ENCODE results near the gene CDC14A. TPM values are rescaled to one million over a fixed set of nuclear protein-coding genes. Genes with fewer than 3 reads are reported as not detected.

The CDC14A gene
- total RNA-seq, 1 experiment from 2014 or later = 2.6 TPM

DNA sequence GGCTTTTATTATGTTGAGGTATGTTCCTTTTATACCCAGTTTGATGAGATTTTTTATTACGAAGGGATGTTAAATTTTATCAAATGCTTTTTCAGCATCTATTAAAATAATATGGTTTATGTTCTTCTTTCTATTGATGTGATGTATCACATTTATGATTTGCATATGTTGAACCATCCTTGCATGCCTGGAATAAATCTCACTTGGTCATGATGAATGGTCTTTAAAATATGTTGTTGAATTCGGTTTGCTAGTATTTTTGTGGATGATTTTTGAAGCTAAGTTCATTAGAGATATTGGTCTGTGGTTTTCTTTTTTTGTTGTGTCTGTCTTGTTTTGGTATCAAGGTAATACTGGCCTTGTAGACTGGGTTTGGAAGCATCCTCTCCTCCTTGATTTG lies 199.7 kb downstream of the CDC14A start:
- Mint-ChIP-seq H3K27ac (ENCODE audit: low read depth, unreplicated experiment) (no peak overlapping the region), H3K36me3 (ENCODE audit: insufficient read depth, unreplicated experiment) (no peaks in the 10 kb centered on the region), H3K27me3 (ENCODE audit: insufficient read depth, unreplicated experiment) (no peaks in the 10 kb centered on the region), H3K4me1 (ENCODE audit: insufficient read depth, unreplicated experiment) (no peaks in the 10 kb centered on the region), H3K4me3 (ENCODE audit: unreplicated experiment) (no peak overlapping the region), H3K9me3 (ENCODE audit: unreplicated experiment) (peaks cover 41% of the 10 kb centered on the region)
- intact Hi-C loops (cut with micrococcal nuclease) = no loop called here
- POLR2A ChIA-PET = no interaction called here
- DNase-seq (ENCODE audit: unreplicated experiment) = no peak
- TF ChIP-seq CTCF (IDR thresholded peaks at IDR 0.05; ENCODE audit: unreplicated experiment) = no peak
- CTCF ChIA-PET = no interaction called here
- BruUV-seq (replicated peaks) = no TSS peak

- Mint-ChIP-seq H3K4me1 (ENCODE audit: insufficient read depth, unreplicated experiment) (no peaks in the 10 kb centered on the region), H3K4me3 (ENCODE audit: unreplicated experiment) (no peak overlapping the region), H3K27ac (ENCODE audit: low read depth, unreplicated experiment) (no peak overlapping the region), H3K36me3 (ENCODE audit: insufficient read depth, unreplicated experiment) (no peaks in the 10 kb centered on the region), H3K9me3 (ENCODE audit: unreplicated experiment) (peaks cover 41% of the 10 kb centered on the region), H3K27me3 (ENCODE audit: insufficient read depth, unreplicated experiment) (no peaks in the 10 kb centered on the region)
- intact Hi-C loops (cut with micrococcal nuclease) = no loop called here
- DNase-seq (ENCODE audit: unreplicated experiment) = no peak
- ChIA-PET POLR2A (no interaction called here), CTCF (no interaction called here)
- no TSS peak for BruUV-seq (replicated peaks)
- no peak for TF ChIP-seq CTCF (IDR thresholded peaks at IDR 0.05; ENCODE audit: unreplicated experiment)
Observed at GRCh38 chr1:100552922-100553321, 200.6 kb downstream of the CDC14A start.

DNA sequence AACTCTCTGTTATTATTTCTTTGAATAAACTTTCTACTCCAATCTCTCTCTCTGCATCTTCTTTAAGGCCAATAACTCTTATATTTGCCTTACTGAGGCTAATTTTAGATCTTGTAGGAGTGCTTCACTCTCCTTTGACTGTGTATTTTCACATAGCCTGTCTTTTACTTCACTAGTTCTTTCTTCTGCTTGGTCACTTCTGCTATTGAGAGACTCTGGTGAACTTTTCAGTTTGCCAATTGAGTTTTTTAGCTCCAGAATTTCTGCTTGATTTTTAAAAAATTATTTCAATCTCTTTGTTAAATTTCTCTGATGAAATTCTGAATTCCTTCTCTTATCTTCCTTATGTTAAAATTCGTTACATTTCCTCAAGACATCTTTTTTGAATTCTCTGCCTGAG lies 203.9 kb downstream of the CDC14A start:
- Mint-ChIP-seq H3K4me1 (ENCODE audit: insufficient read depth, unreplicated experiment) (no peaks in the 10 kb centered on the region), H3K36me3 (ENCODE audit: insufficient read depth, unreplicated experiment) (no peaks in the 10 kb centered on the region)
- BruUV-seq (replicated peaks) = no TSS peak

GRCh38 chr1:100556925-100557605 lies 204.8 kb downstream of the CDC14A start:
- H3K36me3 Mint-ChIP-seq (ENCODE audit: insufficient read depth, unreplicated experiment) = no peaks in the 10 kb centered on the region
- no peak for TF ChIP-seq CTCF (IDR thresholded peaks at IDR 0.05; ENCODE audit: unreplicated experiment)
- no peak for DNase-seq (ENCODE audit: unreplicated experiment)
- peaks cover 27% of the 10 kb centered on the region for H3K9me3 Mint-ChIP-seq (ENCODE audit: unreplicated experiment)
- no peak overlapping the region for H3K27ac Mint-ChIP-seq (ENCODE audit: low read depth, unreplicated experiment)
- no peaks in the 10 kb centered on the region for H3K4me1 Mint-ChIP-seq (ENCODE audit: insufficient read depth, unreplicated experiment)
- no TSS peak for BruUV-seq (replicated peaks)
- ChIA-PET CTCF (no interaction called here), POLR2A (no interaction called here)
- H3K4me3 Mint-ChIP-seq (ENCODE audit: unreplicated experiment) = no peak overlapping the region
- no peaks in the 10 kb centered on the region for H3K27me3 Mint-ChIP-seq (ENCODE audit: insufficient read depth, unreplicated experiment)
- intact Hi-C loops (cut with micrococcal nuclease) = no loop called here

More for the DNA sequence above, 203.9 kb downstream of the CDC14A start:
- intact Hi-C loops (cut with micrococcal nuclease) = no loop called here
- TF ChIP-seq CTCF (IDR thresholded peaks at IDR 0.05; ENCODE audit: unreplicated experiment) = no peak
- ChIA-PET POLR2A (no interaction called here), CTCF (no interaction called here)
- H3K27me3 Mint-ChIP-seq (ENCODE audit: insufficient read depth, unreplicated experiment) = no peaks in the 10 kb centered on the region
- H3K9me3 Mint-ChIP-seq (ENCODE audit: unreplicated experiment) = peaks cover 30% of the 10 kb centered on the region
- no peak overlapping the region for H3K4me3 Mint-ChIP-seq (ENCODE audit: unreplicated experiment)
- H3K27ac Mint-ChIP-seq (ENCODE audit: low read depth, unreplicated experiment) = no peak overlapping the region
- no peak for DNase-seq (ENCODE audit: unreplicated experiment)
